Mucosa of gallbladder (tissue), 1 donor: ENCODE data around the gene SYNM. TPM values are rescaled to one million over a fixed set of nuclear protein-coding genes. Genes with fewer than 3 reads are reported as not detected.
"Not testable (repeated sequence)": the region's sequence is repeated elsewhere in the genome, so short reads cannot be mapped to it uniquely, and the experiment has no call there.

Experiments
- DNase-seq: peaks from one replicate; pipeline ENCODE4 v3.0.0-alpha.2; 2020; ENCODE audit warnings: low spot score
- total RNA-seq: library from RNA; stranded (reverse); gene quantifications from one replicate; pipeline ENCODE4 v1.2.1, GENCODE V29; 2021
- donor health status: DM: no; HTN: no; CAD: no.

Gene SYNM
- total RNA-seq, result 167 TPM

DNA sequence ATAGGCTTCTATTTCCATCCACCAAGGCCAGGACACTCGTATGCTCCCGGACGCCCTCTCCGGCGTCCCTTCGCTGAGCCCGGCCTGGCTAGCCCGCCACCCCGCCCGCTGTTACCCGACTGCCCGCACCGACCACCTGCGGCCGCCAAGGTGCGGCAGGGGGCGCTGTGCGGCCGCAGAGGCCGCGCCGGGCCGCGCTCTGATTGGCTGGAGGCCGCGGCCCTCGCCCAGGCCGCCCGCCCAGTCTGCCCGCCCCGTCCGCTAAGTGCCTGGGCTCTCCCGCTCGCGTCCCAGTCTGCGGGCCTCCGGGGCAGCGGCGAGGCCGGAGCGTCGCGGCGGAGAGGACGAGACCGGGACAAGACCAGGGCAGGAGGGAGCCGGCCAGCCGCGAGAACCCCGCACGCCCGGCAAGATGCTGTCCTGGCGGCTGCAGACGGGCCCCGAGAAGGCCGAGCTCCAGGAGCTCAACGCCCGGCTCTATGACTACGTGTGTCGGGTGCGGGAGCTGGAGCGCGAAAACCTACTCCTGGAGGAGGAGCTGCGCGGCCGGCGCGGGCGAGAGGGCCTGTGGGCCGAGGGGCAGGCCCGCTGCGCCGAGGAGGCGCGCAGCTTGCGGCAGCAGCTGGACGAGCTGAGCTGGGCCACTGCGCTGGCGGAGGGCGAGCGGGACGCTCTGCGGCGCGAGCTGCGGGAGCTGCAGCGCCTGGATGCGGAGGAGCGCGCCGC lies at the start of gene SYNM:
TSS of gene SYNM (plus strand) at position 293 of the 726 bp plus-strand sequence. CDS start at position 413, 120 bp downstream.
- peak; percentile 73 for DNase-seq

DNA sequence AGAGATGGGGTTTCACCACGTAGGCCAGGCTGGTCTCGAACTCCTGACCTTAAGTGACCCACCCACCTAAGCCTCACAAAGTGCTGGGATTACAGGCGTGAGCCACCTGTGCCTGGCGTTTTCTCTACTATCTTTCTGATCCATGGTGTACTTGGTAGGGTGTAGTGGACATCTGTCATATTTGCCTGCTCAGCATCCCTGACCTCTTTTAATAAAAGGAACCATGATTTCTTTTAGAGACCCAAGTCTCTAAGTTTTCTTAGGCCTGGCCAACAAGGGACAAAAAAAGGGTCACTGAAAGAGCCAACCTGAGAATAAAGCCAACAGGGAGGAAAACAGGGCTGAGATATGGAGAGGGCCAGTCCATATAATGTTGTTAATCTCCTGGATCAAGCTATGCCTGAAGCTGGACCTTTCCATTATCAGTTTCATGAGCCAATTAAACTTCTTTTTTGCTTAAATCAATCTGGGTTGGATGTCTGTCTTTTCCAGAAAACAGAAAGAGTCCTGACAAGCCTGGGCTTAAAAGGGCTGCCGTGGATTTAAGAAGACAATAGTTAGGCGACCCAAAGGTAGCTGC lies 49.2 kb upstream of the SYNM start:
- DNase-seq, result no peak

DNA sequence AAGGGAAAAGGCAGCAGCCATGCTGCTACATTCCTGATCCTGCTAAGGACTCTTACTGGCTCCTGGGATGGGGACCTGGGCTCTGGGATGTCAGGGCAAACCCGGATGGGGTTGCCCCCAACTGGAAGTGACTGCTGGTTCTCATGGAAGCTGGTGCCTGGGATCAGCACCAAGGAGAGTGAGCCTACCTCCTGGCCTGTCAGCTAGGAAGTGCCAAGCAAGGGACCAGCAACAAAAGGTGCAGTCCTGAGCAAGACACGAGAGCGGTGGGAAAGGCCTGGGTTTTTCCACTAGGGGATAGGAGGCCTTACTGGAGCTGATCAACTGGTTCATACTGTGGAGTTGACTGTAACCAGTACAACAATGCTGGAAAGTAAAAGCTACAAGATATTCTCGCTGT lies 47.9 kb upstream of the SYNM start:
- DNase-seq, result no peak

- no peak for DNase-seq
These were observed 47.0 kb upstream of the SYNM start for GRCh38 chr15:99057697-99058420.

DNA sequence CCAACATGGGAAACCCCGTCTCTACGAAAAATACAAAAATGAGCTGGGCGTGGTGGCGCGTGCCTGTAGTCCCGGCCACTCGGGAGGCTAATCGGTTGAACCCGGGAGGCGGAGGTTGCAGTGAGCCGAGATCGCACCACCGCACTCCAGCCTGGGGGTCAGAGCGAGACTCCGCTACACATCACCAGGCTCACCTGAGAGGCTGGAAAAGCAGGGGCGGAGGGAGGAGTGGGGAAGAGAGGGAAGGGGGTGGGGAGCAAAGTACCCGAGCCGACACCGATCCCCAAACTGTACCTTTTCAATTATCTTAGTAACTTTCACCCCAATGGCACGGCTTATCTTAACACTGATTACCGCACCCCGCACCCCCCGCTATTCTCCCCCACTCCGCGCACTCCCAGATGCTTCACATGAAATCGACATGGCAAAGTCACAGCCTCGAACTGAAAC lies 46.4 kb upstream of the SYNM start:
- no peak for DNase-seq

GRCh38 chr15:99059010-99059981 lies 45.6 kb upstream of the SYNM start:
- DNase-seq, result peak; percentile 71

DNA sequence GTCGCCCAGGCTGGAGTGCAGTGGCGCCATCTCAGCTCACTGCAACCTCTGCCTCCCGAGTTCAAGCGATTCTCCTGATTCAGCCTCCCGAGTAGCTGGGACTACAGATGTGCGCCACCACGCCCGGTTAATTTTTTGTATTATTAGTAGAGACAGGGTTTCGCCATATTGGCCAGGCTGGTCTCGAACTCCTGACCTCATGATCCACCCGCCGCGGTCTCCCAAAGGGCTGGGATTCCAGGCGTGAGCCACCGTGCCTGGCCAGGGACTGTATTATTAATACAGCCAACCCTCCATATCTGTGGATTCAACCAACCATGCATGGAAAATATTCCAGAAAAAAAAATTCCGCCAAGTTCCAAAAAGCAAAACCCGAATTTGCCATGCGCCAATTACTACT lies 44.7 kb upstream of the SYNM start:
- DNase-seq, result not testable (repeated sequence)

DNA sequence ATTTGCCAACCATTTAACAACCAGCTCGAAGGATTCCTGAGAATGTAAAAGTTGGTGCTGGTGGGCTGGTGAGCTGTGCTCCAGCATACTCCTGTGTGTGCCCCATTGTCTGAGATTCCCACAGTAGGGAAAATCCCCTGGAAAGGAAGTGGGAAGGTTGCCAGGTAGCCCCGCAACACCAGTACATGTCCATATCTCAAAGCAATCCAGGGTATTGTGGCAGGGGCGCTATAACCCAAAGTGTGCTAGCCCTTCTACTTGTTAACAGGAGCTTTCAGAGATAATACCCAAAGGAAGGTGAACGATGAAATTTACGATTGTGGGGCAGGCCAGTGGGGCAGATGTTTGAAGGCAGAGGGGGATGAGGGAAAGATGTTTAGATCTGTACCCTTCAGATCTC lies 42.7 kb upstream of the SYNM start:
- DNase-seq, result no peak

GRCh38 chr15:99068186-99068585 lies 36.7 kb upstream of the SYNM start:
- DNase-seq, result no peak

GRCh38 chr15:99070208-99070607 lies 34.7 kb upstream of the SYNM start:
- DNase-seq, result no peak

GRCh38 chr15:99071091-99071680 lies 33.7 kb upstream of the SYNM start:
- no peak for DNase-seq

DNA sequence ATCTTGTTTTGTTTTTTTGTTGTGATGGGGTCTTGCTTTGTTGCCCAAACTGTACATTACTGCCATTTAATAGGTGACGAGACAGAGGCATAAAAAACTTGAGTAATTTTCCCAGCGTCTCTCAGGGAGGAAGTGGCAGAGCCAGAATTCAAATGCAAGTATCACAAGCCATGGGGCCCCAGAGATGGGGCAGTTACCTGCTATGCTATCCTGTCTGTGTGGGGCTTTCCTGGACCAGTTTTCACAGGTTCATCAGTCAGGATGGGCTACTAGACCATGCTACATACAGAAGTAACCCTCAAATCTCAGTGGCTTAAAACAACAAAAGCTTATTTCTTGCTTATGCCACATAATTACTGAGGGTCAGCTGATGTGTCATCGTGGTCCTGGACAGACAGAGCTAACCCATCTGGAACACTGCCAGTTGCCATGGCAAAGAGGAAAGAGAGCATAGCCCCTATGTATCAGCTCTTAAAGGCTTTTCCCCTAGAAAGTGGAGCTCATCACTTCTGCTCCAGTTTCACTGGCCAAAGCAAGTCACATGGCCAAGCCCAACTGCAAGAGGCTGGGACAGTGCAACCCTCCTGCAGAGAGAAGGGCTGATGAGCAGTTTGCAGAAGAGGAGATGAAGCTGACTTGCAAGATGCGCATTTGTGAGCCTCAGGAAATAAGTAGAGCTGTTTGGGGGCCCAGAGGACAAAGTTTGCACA lies 31.7 kb upstream of the SYNM start:
- no peak for DNase-seq

- DNase-seq, result no peak
These were observed 30.4 kb upstream of the SYNM start for GRCh38 chr15:99074446-99074845.

DNA sequence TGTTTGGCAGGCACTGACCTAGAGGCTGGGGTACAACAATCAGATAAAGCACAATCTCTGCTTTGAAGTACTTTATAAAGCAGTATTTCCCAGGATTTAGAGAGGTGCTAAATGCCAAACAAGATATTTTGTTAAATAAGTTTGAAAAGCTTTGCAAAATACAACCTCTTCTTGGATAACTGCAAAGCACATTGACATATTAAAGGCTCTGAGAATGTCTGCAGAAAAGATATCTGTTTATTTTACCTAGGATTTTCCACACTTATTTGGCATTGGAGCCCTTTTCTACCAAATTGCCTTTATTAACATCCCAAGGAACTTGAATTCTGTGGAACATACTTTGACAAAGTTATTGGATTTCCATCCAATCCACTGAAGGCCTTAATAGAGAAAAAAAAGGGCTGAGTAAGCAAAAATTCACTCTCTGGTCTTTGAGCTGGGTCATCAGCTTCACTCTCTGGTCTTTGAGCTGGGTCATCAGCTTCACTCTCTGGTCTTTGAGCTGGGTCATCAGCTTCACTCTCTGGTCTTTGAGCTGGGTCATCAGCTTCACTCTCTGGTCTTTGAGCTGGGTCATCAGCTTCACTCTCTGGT lies 29.7 kb upstream of the SYNM start:
- not testable (repeated sequence) for DNase-seq

DNA sequence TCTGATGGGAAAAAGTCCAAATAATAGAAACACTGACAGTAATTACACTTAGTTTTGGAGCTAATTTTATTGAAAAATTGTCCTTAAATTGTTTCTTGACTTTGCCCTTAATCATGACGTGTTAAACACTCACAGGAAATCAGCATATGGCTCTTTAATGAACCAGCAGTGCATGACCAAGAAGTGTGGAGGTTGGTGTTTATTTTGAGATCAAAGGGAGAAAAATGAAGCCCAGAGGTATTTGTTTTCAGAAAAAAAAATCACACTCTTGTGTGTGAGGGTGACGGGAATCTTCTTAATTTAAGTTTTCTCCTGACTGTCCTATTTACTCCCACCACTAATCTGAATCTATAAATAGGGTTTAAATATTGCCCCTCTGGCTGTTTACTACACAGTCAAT lies 28.8 kb upstream of the SYNM start:
- DNase-seq, result no peak

GRCh38 chr15:99076555-99077308 lies 28.1 kb upstream of the SYNM start:
- peak; percentile 69 for DNase-seq

DNA sequence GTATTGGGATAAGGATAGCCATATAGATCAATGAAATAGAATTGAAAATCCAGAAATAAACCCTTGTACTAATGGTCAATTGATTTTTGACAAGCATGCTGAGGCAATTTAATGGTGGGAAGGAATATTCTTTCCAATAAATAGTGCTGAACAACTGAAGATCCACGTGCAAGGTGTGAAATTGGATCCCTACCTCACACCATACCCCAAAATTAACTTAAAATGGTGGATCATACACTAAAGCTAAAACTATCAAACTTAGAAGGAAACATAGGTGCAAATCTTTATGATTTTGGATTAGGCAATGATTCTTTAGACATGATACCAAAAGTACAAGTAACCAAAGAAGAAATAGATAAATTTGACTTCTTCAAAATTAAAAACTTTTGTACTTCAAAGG lies 22.1 kb upstream of the SYNM start:
- DNase-seq, result no peak

GRCh38 chr15:99084965-99085364 lies 19.9 kb upstream of the SYNM start:
- DNase-seq, result no peak
